Measurements from ENCODE around the gene OR4P4. TPM values are rescaled to one million over a fixed set of nuclear protein-coding genes. Genes with fewer than 3 reads are reported as not detected.
A peak's percentile ranks its signal among the peaks of the same experiment; 100 is the strongest.

Gene OR4P4
- total and polyA plus RNA-seq, 10 of the 15 experiments (the other 5 are each of a cell fraction or from before 2014, with no cell fraction given): not detected

GRCh38 chr11:55658031-55658573 is 23.2 kb downstream of the OR4P4 start (continued):
- no peak for TF ChIP-seq ZBTB40 (IDR thresholded peaks at IDR 0.05; ENCODE audit: borderline replicate concordance)
- peak; percentile 73 for TF ChIP-seq GATAD2B (conservative IDR thresholded peaks at IDR 0.05; ENCODE audit: low read depth)
- TF ChIP-seq RUNX3 (IDR thresholded peaks at IDR 0.05; ENCODE audit: low read length): peak; percentile 44; the same call in 1 of the 2 replicates
- no peak for TF ChIP-seq ZBTB4 (CRISPR knock-in tag; IDR thresholded peaks at IDR 0.05)
- TF ChIP-seq NBN (IDR thresholded peaks at IDR 0.05): peak; percentile 55; the same call in 1 of the 2 replicates
- peak; percentile 65 for TF ChIP-seq PKNOX1 (IDR thresholded peaks at IDR 0.05)
- peak; percentile 19; the same call in 1 of the 2 replicates for TF ChIP-seq ZNF24 (IDR thresholded peaks at IDR 0.05)
- no peak for TF ChIP-seq E4F1 (IDR thresholded peaks at IDR 0.05; ENCODE audit: borderline replicate concordance, partially characterized antibody)
- no peak for TF ChIP-seq SIX5 (IDR thresholded peaks at IDR 0.05; ENCODE audit: low read depth, low read length, severe bottlenecking)
- TF ChIP-seq DPF2 (IDR thresholded peaks at IDR 0.05): peak; percentile 99
- TF ChIP-seq CHD1 (IDR thresholded peaks at IDR 0.05; ENCODE audit: low read depth, low read length): no peak
- TF ChIP-seq, protein P1, sequence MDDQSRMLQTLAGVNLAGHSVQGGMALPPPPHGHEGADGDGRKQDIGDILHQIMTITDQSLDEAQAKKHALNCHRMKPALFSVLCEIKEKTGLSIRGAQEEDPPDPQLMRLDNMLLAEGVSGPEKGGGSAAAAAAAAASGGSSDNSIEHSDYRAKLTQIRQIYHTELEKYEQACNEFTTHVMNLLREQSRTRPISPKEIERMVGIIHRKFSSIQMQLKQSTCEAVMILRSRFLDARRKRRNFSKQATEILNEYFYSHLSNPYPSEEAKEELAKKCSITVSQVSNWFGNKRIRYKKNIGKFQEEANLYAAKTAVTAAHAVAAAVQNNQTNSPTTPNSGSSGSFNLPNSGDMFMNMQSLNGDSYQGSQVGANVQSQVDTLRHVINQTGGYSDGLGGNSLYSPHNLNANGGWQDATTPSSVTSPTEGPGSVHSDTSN (IDR thresholded peaks at IDR 0.05; ENCODE audit: insufficient replicate concordance, low read depth, low read length): no peak
- TF ChIP-seq IKZF1 (conservative IDR thresholded peaks at IDR 0.05): peak; percentile 91
- TF ChIP-seq MEF2A (IDR thresholded peaks at IDR 0.05; ENCODE audit: insufficient read depth, low read depth, low read length): no peak
- TF ChIP-seq CREM (IDR thresholded peaks at IDR 0.05; ENCODE audit: low read depth): 0 out of 2 replicates have a peak, but pooled peaks have one; percentile 10
- TF ChIP-seq PAX8 (IDR thresholded peaks at IDR 0.05): no peak
- TF ChIP-seq BCL11A (IDR thresholded peaks at IDR 0.05; ENCODE audit: low read depth, low read length): peak; percentile 89
- peak; percentile 93 for TF ChIP-seq SPI1 (IDR thresholded peaks at IDR 0.05; ENCODE audit: borderline replicate concordance, insufficient read depth, low read depth, low read length)
- TF ChIP-seq BMI1 (IDR thresholded peaks at IDR 0.05; ENCODE audit: borderline replicate concordance): peak; percentile 88

Measured in GM12878 (cell line).